ENCODE data around the gene SHC1.

The SHC1 gene

DNA sequence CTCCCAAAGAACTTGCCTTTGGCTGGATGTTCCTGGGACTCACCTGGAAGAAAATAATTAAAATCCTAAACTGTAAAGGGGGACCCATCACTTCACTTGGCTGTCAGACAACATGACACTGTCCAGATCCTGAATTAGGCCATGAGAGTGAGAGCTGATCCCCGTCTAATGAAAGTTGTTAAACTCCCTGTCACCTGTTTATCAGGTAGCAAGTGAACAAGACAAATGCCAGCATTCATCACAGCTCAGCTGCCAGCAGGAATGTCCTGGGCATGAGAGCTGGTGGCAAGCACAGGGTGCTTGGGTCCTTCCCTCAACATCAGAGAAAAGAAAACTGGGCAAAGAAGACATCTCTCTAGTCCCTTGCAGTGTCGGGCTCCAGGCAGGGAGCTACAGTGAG is 57.8 kb downstream of the SHC1 start:
- TF ChIP-seq, protein P1, sequence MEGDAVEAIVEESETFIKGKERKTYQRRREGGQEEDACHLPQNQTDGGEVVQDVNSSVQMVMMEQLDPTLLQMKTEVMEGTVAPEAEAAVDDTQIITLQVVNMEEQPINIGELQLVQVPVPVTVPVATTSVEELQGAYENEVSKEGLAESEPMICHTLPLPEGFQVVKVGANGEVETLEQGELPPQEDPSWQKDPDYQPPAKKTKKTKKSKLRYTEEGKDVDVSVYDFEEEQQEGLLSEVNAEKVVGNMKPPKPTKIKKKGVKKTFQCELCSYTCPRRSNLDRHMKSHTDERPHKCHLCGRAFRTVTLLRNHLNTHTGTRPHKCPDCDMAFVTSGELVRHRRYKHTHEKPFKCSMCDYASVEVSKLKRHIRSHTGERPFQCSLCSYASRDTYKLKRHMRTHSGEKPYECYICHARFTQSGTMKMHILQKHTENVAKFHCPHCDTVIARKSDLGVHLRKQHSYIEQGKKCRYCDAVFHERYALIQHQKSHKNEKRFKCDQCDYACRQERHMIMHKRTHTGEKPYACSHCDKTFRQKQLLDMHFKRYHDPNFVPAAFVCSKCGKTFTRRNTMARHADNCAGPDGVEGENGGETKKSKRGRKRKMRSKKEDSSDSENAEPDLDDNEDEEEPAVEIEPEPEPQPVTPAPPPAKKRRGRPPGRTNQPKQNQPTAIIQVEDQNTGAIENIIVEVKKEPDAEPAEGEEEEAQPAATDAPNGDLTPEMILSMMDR (IDR thresholded peaks at IDR 0.05), result no peak

Data from LNCAP (cell line).